Neural cell (in vitro differentiated cells): ENCODE results near the gene CRIP1. TPM values are rescaled to one million over a fixed set of nuclear protein-coding genes. Genes with fewer than 3 reads are reported as not detected.

ENCODE experiments used
- H2AFZ ChIP-seq: fragments of 200-600, 300-800 bp; sonication (generic), shearing (Covaris generic); 2 replicates; pipeline ENCODE4 v1.6.0; 2014; ENCODE audit warnings: low read depth, mild to moderate bottlenecking, antibody characterized with exemption, low read length, moderate library complexity
- H3F3A ChIP-seq: fragments of 200-600 bp; shearing (Covaris generic); 2 replicates; pipeline ENCODE4 v1.6.1; 2016; ENCODE audit warnings: mild to moderate bottlenecking, moderate library complexity, mixed read lengths, antibody characterized with exemption, low read length; ENCODE audit not compliant: insufficient read depth, poor library complexity, severe bottlenecking
- H3K27ac ChIP-seq: fragments of 200-600, 300-800 bp; sonication (generic), shearing (Covaris generic); 2 replicates; pipeline ENCODE4 v1.5.1; 2014; ENCODE audit warnings: mild to moderate bottlenecking, low read length, moderate library complexity
- H3K27me3 ChIP-seq: fragments of 300-800, 200-600 bp; sonication (generic), shearing (Covaris generic); 2 replicates; pipeline ENCODE4 v1.6.0; 2014; ENCODE audit warnings: mild to moderate bottlenecking, low read depth, low read length, moderate library complexity; ENCODE audit not compliant: insufficient read depth
- H3K36me3 ChIP-seq: fragments of 300-800, 200-600 bp; sonication (generic), shearing (Covaris generic); 2 replicates; pipeline ENCODE4 v1.5.1; 2014; ENCODE audit warnings: mild to moderate bottlenecking, antibody characterized with exemption, low read length, moderate library complexity; ENCODE audit not compliant: insufficient read depth
- H3K4me2 ChIP-seq: fragments of 300-800, 200-600 bp; sonication (generic), shearing (Covaris generic); 2 replicates; pipeline ENCODE4 v1.6.0; 2014; ENCODE audit warnings: mild to moderate bottlenecking, low read length
- H3K4me3 ChIP-seq: fragments of 300-800, 200-600 bp; sonication (generic), shearing (Covaris generic); 2 replicates; pipeline ENCODE4 v1.5.1; 2014; ENCODE audit warnings: mild to moderate bottlenecking, low read length, moderate library complexity
- H3K79me2 ChIP-seq: fragments of 200-600 bp; shearing (Covaris generic); replicated peaks from 2 replicates; pipeline ENCODE4 v1.6.0; 2014; ENCODE audit warnings: mild to moderate bottlenecking, low read length, moderate library complexity; ENCODE audit not compliant: insufficient read depth
- H3K9ac ChIP-seq: fragments of 300-800, 200-600 bp; sonication (generic), shearing (Covaris generic); 2 replicates; pipeline ENCODE4 v1.6.1; 2016; ENCODE audit warnings: mild to moderate bottlenecking, low read length, mixed read lengths
- H3K9me2 ChIP-seq: fragments of 200-600 bp; shearing (Covaris generic); 2 replicates; pipeline ENCODE4 v1.6.1; 2016; ENCODE audit warnings: mild to moderate bottlenecking, low read length, mixed read lengths; ENCODE audit not compliant: insufficient read depth
- H3K9me3 ChIP-seq: fragments of 200-600, 300-800 bp; sonication (generic), shearing (Covaris generic); 2 replicates; pipeline ENCODE4 v1.6.1; 2016; ENCODE audit warnings: mild to moderate bottlenecking, mixed run types, low read length, moderate library complexity, mixed read lengths
- H4K20me1 ChIP-seq: fragments of 200-600 bp; shearing (Covaris generic); 2 replicates; pipeline ENCODE4 v1.6.1; 2016; ENCODE audit warnings: mild to moderate bottlenecking, mixed run types; ENCODE audit not compliant: insufficient read depth
- CTCF ChIP-seq: fragments of 450-650 bp; IDR thresholded peaks from 2 replicates; pipeline ENCODE4 v1.5.1; 2014; ENCODE audit warnings: antibody characterized with exemption, mild to moderate bottlenecking, moderate library complexity; ENCODE audit not compliant: poor library complexity, severe bottlenecking
- EP300 ChIP-seq: fragments of 450-650 bp; conservative IDR thresholded peaks from 2 replicates; pipeline ENCODE4 v1.6.1; 2014; ENCODE audit warnings: antibody characterized with exemption, mild to moderate bottlenecking, moderate library complexity; ENCODE audit not compliant: poor library complexity, severe bottlenecking
- EZH2 ChIP-seq: fragments of 200-600, 300-800 bp; shearing (Covaris generic), sonication (generic); IDR thresholded peaks from 2 replicates; pipeline ENCODE4 v1.6.1; 2014; ENCODE audit warnings: antibody characterized with exemption, low read length, borderline replicate concordance, mild to moderate bottlenecking; ENCODE audit not compliant: insufficient read depth, poor library complexity, severe bottlenecking
- MXI1 ChIP-seq: fragments of 450-650 bp; conservative IDR thresholded peaks from 2 replicates; pipeline ENCODE4 v1.6.1; 2014; ENCODE audit warnings: antibody characterized with exemption, mild to moderate bottlenecking; ENCODE audit not compliant: poor library complexity, severe bottlenecking
- POLR2AphosphoS5 ChIP-seq: IDR thresholded peaks from 2 replicates; pipeline ENCODE4 v1.6.1; 2012
- RAD21 ChIP-seq: fragments of 450-650 bp; conservative IDR thresholded peaks from 2 replicates; pipeline ENCODE4 v1.6.1; 2014; ENCODE audit warnings: antibody characterized with exemption, mild to moderate bottlenecking, moderate library complexity
- REST ChIP-seq: IDR thresholded peaks from 2 replicates; pipeline ENCODE4 v1.6.1; 2012; ENCODE audit warnings: borderline replicate concordance
- SMC3 ChIP-seq: fragments of 450-650 bp; conservative IDR thresholded peaks from 2 replicates; pipeline ENCODE4 v1.6.1; 2014; ENCODE audit warnings: antibody characterized with exemption, mild to moderate bottlenecking, moderate library complexity; ENCODE audit not compliant: poor library complexity
- TAF1 ChIP-seq: IDR thresholded peaks from 2 replicates; pipeline ENCODE4 v1.6.1; 2012; ENCODE audit warnings: low read depth
- polyA plus RNA-seq: library from polyadenylated mRNA; depleted of rRNA; stranded (reverse); fragments of >200 nt; gene quantifications from 2 replicates; pipeline ENCODE4 v1.2.3, GENCODE V29; 2014

Gene CRIP1
- polyA plus RNA-seq, 1 donor from 2014 or later, result 0.58 TPM

- Histone ChIP-seq H3K4me2 (no peak overlapping the region), H3F3A (no peaks in the 10 kb centered on the region), H2AFZ (no peak overlapping the region), H3K79me2 (no peaks in the 10 kb centered on the region), H4K20me1 (no peaks in the 10 kb centered on the region), H3K27me3 (peaks cover 29% of the 10 kb centered on the region), H3K4me3 (no peak overlapping the region), H3K27ac (no peak overlapping the region), H3K9me3 (no peaks in the 10 kb centered on the region), H3K9ac (no peak overlapping the region), H3K9me2 (no peaks in the 10 kb centered on the region), H3K36me3 (no peaks in the 10 kb centered on the region)
- TF ChIP-seq RAD21 (no peak), EP300 (no peak), REST (no peak), EZH2 (no peak), SMC3 (no peak), TAF1 (no peak), POLR2AphosphoS5 (no peak), CTCF (no peak), MXI1 (no peak)
Measured at GRCh38 chr14:105487449-105487985, 831 bp downstream of the CRIP1 start.

GRCh38 chr14:105487986-105488777, 1.5 kb downstream of the CRIP1 start:
- peak overlapping the region; percentile 93 for H3K4me3 ChIP-seq
- no peak overlapping the region for H3K9ac ChIP-seq
- no peak overlapping the region for H3K4me2 ChIP-seq
- H3K27me3 ChIP-seq, result peaks cover 29% of the 10 kb centered on the region
- H3K9me3 ChIP-seq, result no peaks in the 10 kb centered on the region
- H3K27ac ChIP-seq, result no peak overlapping the region
- no peaks in the 10 kb centered on the region for H3K36me3 ChIP-seq
- H3F3A ChIP-seq, result no peaks in the 10 kb centered on the region
- H3K9me2 ChIP-seq, result no peaks in the 10 kb centered on the region
- TF ChIP-seq TAF1 (no peak), SMC3 (no peak), RAD21 (no peak), CTCF (no peak), REST (no peak), EZH2 (no peak), MXI1 (no peak), EP300 (no peak), POLR2AphosphoS5 (no peak)
- no peak overlapping the region for H2AFZ ChIP-seq
- H4K20me1 ChIP-seq, result no peaks in the 10 kb centered on the region
- H3K79me2 ChIP-seq, result no peaks in the 10 kb centered on the region
